Naive thymus-derived CD4-positive, alpha-beta T cell (primary cell): ENCODE data around the gene CLTB. TPM values are rescaled to one million over a fixed set of nuclear protein-coding genes. Genes with fewer than 3 reads are reported as not detected.

Experiments
- microRNA-seq: library from miRNA; unstranded; fragments of <30 nt; microRNA quantifications from one replicate; pipeline ENCODE4 v1.2.0, GENCODE V29; 2022; ENCODE audit warnings: borderline microRNAs expressed
- polyA plus RNA-seq, 2 donors: library from polyadenylated mRNA; unstranded; fragments of 300-500 nt; fragmentation: Illumina TruSeq; gene quantifications; one replicate each; pipeline ENCODE4 v1.2.3, GENCODE V29; 2021
- total RNA-seq, 6 experiments: library from RNA in 5 of 6; stranded (reverse) in 5 of 6; gene quantifications; 1 replicate in 5 of 6; 2 replicates in 1 of 6; pipeline ENCODE4 v1.2.3 and lab custom pipeline; 2021 to 2026

Gene CLTB
- total and polyA plus RNA-seq, 7 experiments from 2014 or later: 30.6 to 90.9 (median 66.9) TPM

Small RNAs within 50 kb of the gene (microRNA-seq; reads per million reads assigned to microRNA genes)
- gene MIR1271: 7.3 reads per million, percentile 11 among the genes with 10 or more reads in this experiment

Other genes starting within 250 kb of the CLTB start
- 10 to 100 TPM; 20.1 to 32.1 (median 25.9) TPM for gene SIMC1, start 178.1 kb downstream of the CLTB start, total RNA-seq
- 10 to 100 TPM in 1 of 2 donors, 1 to 10 TPM in 1; 7.9 to 15.1 TPM for gene SIMC1, start 178.1 kb downstream of the CLTB start, polyA plus RNA-seq
- 10 to 100 TPM; 59.4 to 76.6 (median 65.9) TPM for gene KIAA1191, start 54.8 kb downstream of the CLTB start, total RNA-seq
- gene KIAA1191, start 54.8 kb downstream of the CLTB start, polyA plus RNA-seq: 10 to 100 TPM; 43.1 to 53.3 TPM
- gene ARL10, start 51.1 kb downstream of the CLTB start, total RNA-seq: 10 to 100 TPM in 3 of 5 experiments, 1 to 10 TPM in 2; 8.7 to 15.9 (median 12.4) TPM
- 1 to 10 TPM; 1.0 to 2.2 TPM for gene ARL10, start 51.1 kb downstream of the CLTB start, polyA plus RNA-seq
- gene NOP16, start 27.9 kb downstream of the CLTB start, total RNA-seq: 10 to 100 TPM; 12.8 to 35.3 (median 22.2) TPM
- 10 to 100 TPM; 26.9 to 42.2 TPM for gene NOP16, start 27.9 kb downstream of the CLTB start, polyA plus RNA-seq
- 100 to 1,000 TPM in 3 of 5 experiments, 10 to 100 TPM in 2; 86.8 to 124 (median 112) TPM for gene HIGD2A, start 27.8 kb downstream of the CLTB start, total RNA-seq
- 100 to 1,000 TPM; 223 to 282 TPM for gene HIGD2A, start 27.8 kb downstream of the CLTB start, polyA plus RNA-seq
- gene FAF2, start 31.8 kb upstream of the CLTB start, total RNA-seq: 10 to 100 TPM; 28.0 to 43.2 (median 31.2) TPM
- gene FAF2, start 31.8 kb upstream of the CLTB start, polyA plus RNA-seq: 10 to 100 TPM; 11.8 to 15.3 TPM
- 100 to 1,000 TPM; 145 to 305 (median 280) TPM for gene RNF44, start 120.9 kb upstream of the CLTB start, total RNA-seq
- 1 to 10 TPM; 3.3 to 5.0 TPM for gene RNF44, start 120.9 kb upstream of the CLTB start, polyA plus RNA-seq
- 1 to 10 TPM; 1.0 to 3.3 (median 2.5) TPM for gene CDHR2, start 132.8 kb upstream of the CLTB start, total RNA-seq
- gene CDHR2, start 132.8 kb upstream of the CLTB start, polyA plus RNA-seq: not detected
- gene GPRIN1, start 193.6 kb upstream of the CLTB start, total RNA-seq: 1 to 10 TPM in 1 of 5 experiments, under 1 TPM in 3, not detected in 1; 0.08 to 2.3 (median 0.32) TPM
- gene GPRIN1, start 193.6 kb upstream of the CLTB start, polyA plus RNA-seq: not detected
- not detected for gene SNCB, start 214.0 kb upstream of the CLTB start, total RNA-seq
- not detected for gene SNCB, start 214.0 kb upstream of the CLTB start, polyA plus RNA-seq
- gene EIF4E1B, start 214.1 kb upstream of the CLTB start, total RNA-seq: not detected
- gene EIF4E1B, start 214.1 kb upstream of the CLTB start, polyA plus RNA-seq: not detected
- gene TSPAN17, start 230.9 kb upstream of the CLTB start, total RNA-seq: 10 to 100 TPM; 16.6 to 47.6 (median 21.1) TPM
- gene TSPAN17, start 230.9 kb upstream of the CLTB start, polyA plus RNA-seq: 10 to 100 TPM; 16.5 to 19.3 TPM